ENCODE measurements around the gene TRIM31.

DNA sequence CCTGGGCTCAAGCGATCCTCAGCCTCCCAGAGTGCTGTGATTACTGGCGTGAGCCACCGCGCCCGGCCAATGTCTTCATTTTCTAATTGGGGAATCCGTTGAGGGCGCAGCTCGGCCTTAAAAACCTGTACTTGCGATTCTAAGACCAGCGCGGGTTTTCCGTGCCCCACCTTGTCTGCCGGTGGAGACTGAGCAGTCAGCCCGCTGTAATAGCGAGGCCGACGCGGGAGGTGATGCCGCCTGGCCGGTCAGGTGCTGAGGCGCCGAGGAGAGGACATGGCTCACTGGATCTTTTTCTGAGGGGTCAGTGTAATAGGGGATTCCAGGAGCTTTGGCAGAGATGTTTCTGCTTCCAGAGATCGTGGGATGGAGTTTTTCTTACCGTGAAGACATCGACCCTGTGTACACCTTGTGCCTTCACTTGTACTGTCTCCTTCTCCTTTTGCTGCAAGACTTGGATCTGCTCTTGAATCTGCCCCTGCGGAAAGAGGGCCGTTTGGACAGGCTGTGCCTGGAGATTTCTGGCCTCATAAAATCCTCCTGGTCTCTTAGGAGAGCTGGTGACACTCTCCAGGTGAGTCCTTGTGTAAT, 1.5 kb downstream of the TRIM31 start:
- TF ChIP-seq GATA2 (IDR thresholded peaks at IDR 0.05; ENCODE audit: insufficient read depth, insufficient read length, low read depth, low read length): no peak
- no peak for TF ChIP-seq POLR2A (IDR thresholded peaks at IDR 0.05; ENCODE audit: low read depth, low read length)
- TF ChIP-seq, protein P1, sequence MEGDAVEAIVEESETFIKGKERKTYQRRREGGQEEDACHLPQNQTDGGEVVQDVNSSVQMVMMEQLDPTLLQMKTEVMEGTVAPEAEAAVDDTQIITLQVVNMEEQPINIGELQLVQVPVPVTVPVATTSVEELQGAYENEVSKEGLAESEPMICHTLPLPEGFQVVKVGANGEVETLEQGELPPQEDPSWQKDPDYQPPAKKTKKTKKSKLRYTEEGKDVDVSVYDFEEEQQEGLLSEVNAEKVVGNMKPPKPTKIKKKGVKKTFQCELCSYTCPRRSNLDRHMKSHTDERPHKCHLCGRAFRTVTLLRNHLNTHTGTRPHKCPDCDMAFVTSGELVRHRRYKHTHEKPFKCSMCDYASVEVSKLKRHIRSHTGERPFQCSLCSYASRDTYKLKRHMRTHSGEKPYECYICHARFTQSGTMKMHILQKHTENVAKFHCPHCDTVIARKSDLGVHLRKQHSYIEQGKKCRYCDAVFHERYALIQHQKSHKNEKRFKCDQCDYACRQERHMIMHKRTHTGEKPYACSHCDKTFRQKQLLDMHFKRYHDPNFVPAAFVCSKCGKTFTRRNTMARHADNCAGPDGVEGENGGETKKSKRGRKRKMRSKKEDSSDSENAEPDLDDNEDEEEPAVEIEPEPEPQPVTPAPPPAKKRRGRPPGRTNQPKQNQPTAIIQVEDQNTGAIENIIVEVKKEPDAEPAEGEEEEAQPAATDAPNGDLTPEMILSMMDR (IDR thresholded peaks at IDR 0.05; ENCODE audit: extremely low read depth in 1 of 2, insufficient read depth in 1 of 2, low read depth in 1 of 2, low read length in 2 of 2): no peak
- TF ChIP-seq, protein P2, sequence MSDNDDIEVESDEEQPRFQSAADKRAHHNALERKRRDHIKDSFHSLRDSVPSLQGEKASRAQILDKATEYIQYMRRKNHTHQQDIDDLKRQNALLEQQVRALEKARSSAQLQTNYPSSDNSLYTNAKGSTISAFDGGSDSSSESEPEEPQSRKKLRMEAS (IDR thresholded peaks at IDR 0.05; ENCODE audit: insufficient read depth, insufficient read length): no peak
- no peak for TF ChIP-seq POLR2AphosphoS5 (IDR thresholded peaks at IDR 0.05; ENCODE audit: insufficient read depth, low read depth, low read length)
- TF ChIP-seq FOS (IDR thresholded peaks at IDR 0.05; ENCODE audit: borderline replicate concordance, insufficient read depth, low read length): no peak
- TF ChIP-seq JUN (IDR thresholded peaks at IDR 0.05; ENCODE audit: borderline replicate concordance, insufficient read depth, insufficient read length, low read depth): no peak
- TF ChIP-seq EZH2 (IDR thresholded peaks at IDR 0.05; ENCODE audit: borderline replicate concordance, low read depth, low read length, severe bottlenecking): peak; percentile 19

Data from endothelial cell of umbilical vein (primary cell).